Measurements from ENCODE around the gene FEN1. TPM values are rescaled to one million over a fixed set of nuclear protein-coding genes. Genes with fewer than 3 reads are reported as not detected.

FEN1 gene
- total and polyA plus RNA-seq, 2 of the 8 experiments (the other 6 are each of a cell fraction or from before 2014, with no cell fraction given): 52.6 to 86.1 TPM

DNA sequence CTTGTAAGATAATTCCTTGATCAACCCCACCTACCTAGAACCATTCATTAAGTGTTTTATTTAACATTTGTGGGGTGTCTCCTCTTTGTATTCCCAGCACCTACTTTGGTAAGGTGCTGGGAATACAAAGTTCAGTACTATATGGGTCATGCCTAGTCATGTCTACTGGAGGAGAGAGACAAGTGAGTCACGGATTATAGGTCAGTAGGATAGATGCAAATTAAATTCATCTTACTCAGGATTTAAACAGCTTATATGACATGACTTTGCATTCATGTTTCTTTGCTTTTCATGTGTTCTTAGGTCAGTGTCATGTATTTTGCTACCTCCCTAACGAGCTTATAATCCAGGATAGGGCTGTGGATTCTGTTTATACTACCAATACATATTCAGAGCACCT, 27.5 kb downstream of the FEN1 start:
- Histone ChIP-seq H3K4me3 (ENCODE audit: extremely low read depth in 1 of 4, insufficient read depth in 2 of 4, low read depth in 3 of 4, low read length in 4 of 4) (no peak overlapping the region), H3K9ac (replicated peaks in 1 of 4; ENCODE audit: extremely low read depth in 1 of 4, low read depth in 3 of 4, low read length in 3 of 4) (no peak overlapping the region), H3K36me3 (ENCODE audit: control insufficient read depth in 2 of 4, insufficient read depth in 4 of 4, low read length in 3 of 4) (0 out of 8 replicates have a peak, but pooled peaks cover 0 to 3% (median 0%) of the 10 kb centered on the region in 4 experiments), H4K91ac (replicated peaks; ENCODE audit: insufficient read length, low read length) (no peak overlapping the region), H3K23me2 (ENCODE audit: low read depth, low read length) (peaks cover 5% of the 10 kb centered on the region; the same call in 1 of the 2 replicates), H3K27me3 (replicated peaks in 1 of 4; ENCODE audit: control insufficient read depth in 3 of 4, extremely low read depth in 1 of 4, insufficient read depth in 3 of 4, low read length in 3 of 4) (no peaks in the 10 kb centered on the region), H3K56ac (replicated peaks; ENCODE audit: insufficient read length, low read depth, low read length) (no peak overlapping the region), H2AK5ac (ENCODE audit: low read depth, low read length) (no peak overlapping the region), H2BK12ac (ENCODE audit: low read depth, low read length) (no peak overlapping the region), H4K20me1 (replicated peaks in 1 of 2; ENCODE audit: control insufficient read depth in 1 of 2, insufficient read depth in 2 of 2, low read length in 2 of 2) (no peaks in the 10 kb centered on the region), H3K4me2 (ENCODE audit: insufficient read depth in 1 of 2, low read depth in 2 of 2, low read length in 2 of 2) (no peak overlapping the region), H3K18ac (ENCODE audit: extremely low read depth, low read length) (no peak overlapping the region), H3K4me1 (replicated peaks in 1 of 4; ENCODE audit: control insufficient read depth in 3 of 4, insufficient read depth in 4 of 4, low read length in 3 of 4) (peaks cover 0 to 5% (median 4%) of the 10 kb centered on the region in 4 experiments; a peak in 5 of 7 replicates), H2BK120ac (replicated peaks; ENCODE audit: low read depth, low read length) (no peak overlapping the region), H2AFZ (ENCODE audit: low read length) (no peak overlapping the region), H3K9me3 (ENCODE audit: insufficient read depth in 2 of 2, low read depth in 1 of 2, low read length in 1 of 2) (no peaks in the 10 kb centered on the region), H3K4ac (replicated peaks; ENCODE audit: insufficient read length, low read depth, low read length) (no peak overlapping the region), H3K79me2 (ENCODE audit: control insufficient read depth in 1 of 2, insufficient read depth in 2 of 2, low read length in 2 of 2) (peaks cover 0 to 30% of the 10 kb centered on the region in 2 experiments; a peak in 2 of 4 replicates), H3K14ac (ENCODE audit: insufficient read length) (no peak overlapping the region), H2BK20ac (ENCODE audit: low read length) (no peak overlapping the region), H3K27ac (ENCODE audit: low read depth, low read length) (no peak overlapping the region), H3K79me1 (ENCODE audit: low read depth, low read length) (no peaks in the 10 kb centered on the region; the same call in 1 of the 2 replicates), H3K23ac (ENCODE audit: insufficient read length) (no peak overlapping the region), H4K8ac (ENCODE audit: extremely low read depth, insufficient read depth, low read length) (no peak overlapping the region), H4K5ac (ENCODE audit: insufficient read length, low read depth, low read length) (no peak overlapping the region), H2BK5ac (ENCODE audit: low read depth, low read length) (no peak overlapping the region), H2BK15ac (ENCODE audit: low read length) (no peak overlapping the region)
- 93% methylated on average over 2 of the region's 2 CpGs; no CpG with 5 or more reads in 1 of the 2 experiments for WGBS, 2 experiments (ENCODE audit: extremely low coverage in 1 of 2, insufficient coverage in 1 of 2, insufficient read length in 1 of 2, insufficient replicate concordance in 2 of 2, low coverage in 1 of 2, low lambda C conversion rate in 2 of 2, missing lambda C conversion rate in 1 of 2)
- ChIA-PET CTCF (ENCODE audit: partially characterized antibody) (interaction anchor here (1.0 to 1.3 kb wide), 4 partner anchors 9 to 261 kb away, joined by 3 to 4 read pairs (median 4); no protein-coding TSS in a partner anchor), POLR2A (ENCODE audit: partially characterized antibody) (interaction anchor here (13.1 to 16.2 kb wide), 2 partner anchors 8 to 22 kb away, joined by 210 to 354 read pairs; partner anchors contain the start of genes FADS2, FEN1 and TMEM258)
- no peak for FAIRE-seq
- no peak for DNase-seq (ENCODE audit: low read depth in 1 of 2, low spot score in 2 of 2)
- TF ChIP-seq YY1 (IDR thresholded peaks at IDR 0.05; ENCODE audit: low read depth, low read length): no peak
- TF ChIP-seq CTBP2 (IDR thresholded peaks at IDR 0.05; ENCODE audit: borderline replicate concordance, insufficient read depth, insufficient read length, low read length): no peak
- no peak for TF ChIP-seq CEBPB (IDR thresholded peaks at IDR 0.05; ENCODE audit: low read depth, low read length)
- TF ChIP-seq ASH2L (IDR thresholded peaks at IDR 0.05; ENCODE audit: low read length): no peak
- TF ChIP-seq KDM1A (IDR thresholded peaks at IDR 0.05; ENCODE audit: borderline replicate concordance, low read length): no peak
- TF ChIP-seq NRF1 (IDR thresholded peaks at IDR 0.05; ENCODE audit: low read depth, low read length): no peak
- no peak for TF ChIP-seq RXRA (IDR thresholded peaks at IDR 0.05; ENCODE audit: insufficient read depth, low read depth, low read length)
- TF ChIP-seq BACH1 (IDR thresholded peaks at IDR 0.05; ENCODE audit: low read length): no peak
- TF ChIP-seq CBX8 (IDR thresholded peaks at IDR 0.05; ENCODE audit: borderline replicate concordance, low read depth, low read length): no peak
- TF ChIP-seq BRCA1 (IDR thresholded peaks at IDR 0.05; ENCODE audit: low read depth, low read length): no peak
- TF ChIP-seq SP2 (IDR thresholded peaks at IDR 0.05; ENCODE audit: low read length): no peak
